Stomach (tissue), 4 donors: ENCODE measurements around the gene FAM83D.

Experiments
- POLR2A ChIP-seq, 4 donors: fragments of 450-650 bp; IDR thresholded peaks; one replicate each; pipeline ENCODE4 v1.6.1; 2016; ENCODE audit warnings: antibody characterized with exemption in 4 of 4, control low read depth in 2 of 4, mild to moderate bottlenecking in 1 of 4, moderate library complexity in 1 of 4
- TF ChIP-seq, protein P1 (sequence below), 7 experiments: fragments of 450-650 bp in 4 of 7; fragments of 200-600 bp in 3 of 7; sonication (generic) in 3 of 7; IDR thresholded peaks; one replicate each; pipeline ENCODE4 v1.5.1; 2016 to 2019; ENCODE audit warnings: antibody characterized with exemption in 7 of 7, control low read depth in 2 of 7, mild to moderate bottlenecking in 1 of 7

DNA sequence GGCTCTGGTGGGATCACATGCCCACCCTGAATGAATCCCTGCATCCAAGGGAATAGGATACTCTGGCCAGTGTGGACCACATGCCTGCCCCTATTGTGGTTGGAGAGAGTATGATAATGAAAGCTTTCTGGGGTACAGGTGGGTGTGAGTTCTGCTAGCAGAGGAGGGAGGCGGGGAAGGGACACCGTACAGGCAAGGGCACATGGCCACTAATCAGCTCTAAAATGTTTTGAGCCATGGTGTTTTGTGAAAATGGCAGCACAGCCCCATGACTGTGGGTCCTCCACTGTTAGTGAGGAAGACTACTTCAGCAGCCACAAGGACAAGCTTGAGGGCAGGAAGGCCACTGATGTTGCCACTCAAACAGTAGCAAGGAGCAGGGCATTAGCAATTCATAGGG is 24.0 kb downstream of the FAM83D start:
- TF ChIP-seq POLR2A (IDR thresholded peaks at IDR 0.05) = no peak
- TF ChIP-seq, protein P1, sequence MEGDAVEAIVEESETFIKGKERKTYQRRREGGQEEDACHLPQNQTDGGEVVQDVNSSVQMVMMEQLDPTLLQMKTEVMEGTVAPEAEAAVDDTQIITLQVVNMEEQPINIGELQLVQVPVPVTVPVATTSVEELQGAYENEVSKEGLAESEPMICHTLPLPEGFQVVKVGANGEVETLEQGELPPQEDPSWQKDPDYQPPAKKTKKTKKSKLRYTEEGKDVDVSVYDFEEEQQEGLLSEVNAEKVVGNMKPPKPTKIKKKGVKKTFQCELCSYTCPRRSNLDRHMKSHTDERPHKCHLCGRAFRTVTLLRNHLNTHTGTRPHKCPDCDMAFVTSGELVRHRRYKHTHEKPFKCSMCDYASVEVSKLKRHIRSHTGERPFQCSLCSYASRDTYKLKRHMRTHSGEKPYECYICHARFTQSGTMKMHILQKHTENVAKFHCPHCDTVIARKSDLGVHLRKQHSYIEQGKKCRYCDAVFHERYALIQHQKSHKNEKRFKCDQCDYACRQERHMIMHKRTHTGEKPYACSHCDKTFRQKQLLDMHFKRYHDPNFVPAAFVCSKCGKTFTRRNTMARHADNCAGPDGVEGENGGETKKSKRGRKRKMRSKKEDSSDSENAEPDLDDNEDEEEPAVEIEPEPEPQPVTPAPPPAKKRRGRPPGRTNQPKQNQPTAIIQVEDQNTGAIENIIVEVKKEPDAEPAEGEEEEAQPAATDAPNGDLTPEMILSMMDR (IDR thresholded peaks at IDR 0.05) = no peak
